ENCODE results near the gene CEP57L1.

Gene CEP57L1

DNA sequence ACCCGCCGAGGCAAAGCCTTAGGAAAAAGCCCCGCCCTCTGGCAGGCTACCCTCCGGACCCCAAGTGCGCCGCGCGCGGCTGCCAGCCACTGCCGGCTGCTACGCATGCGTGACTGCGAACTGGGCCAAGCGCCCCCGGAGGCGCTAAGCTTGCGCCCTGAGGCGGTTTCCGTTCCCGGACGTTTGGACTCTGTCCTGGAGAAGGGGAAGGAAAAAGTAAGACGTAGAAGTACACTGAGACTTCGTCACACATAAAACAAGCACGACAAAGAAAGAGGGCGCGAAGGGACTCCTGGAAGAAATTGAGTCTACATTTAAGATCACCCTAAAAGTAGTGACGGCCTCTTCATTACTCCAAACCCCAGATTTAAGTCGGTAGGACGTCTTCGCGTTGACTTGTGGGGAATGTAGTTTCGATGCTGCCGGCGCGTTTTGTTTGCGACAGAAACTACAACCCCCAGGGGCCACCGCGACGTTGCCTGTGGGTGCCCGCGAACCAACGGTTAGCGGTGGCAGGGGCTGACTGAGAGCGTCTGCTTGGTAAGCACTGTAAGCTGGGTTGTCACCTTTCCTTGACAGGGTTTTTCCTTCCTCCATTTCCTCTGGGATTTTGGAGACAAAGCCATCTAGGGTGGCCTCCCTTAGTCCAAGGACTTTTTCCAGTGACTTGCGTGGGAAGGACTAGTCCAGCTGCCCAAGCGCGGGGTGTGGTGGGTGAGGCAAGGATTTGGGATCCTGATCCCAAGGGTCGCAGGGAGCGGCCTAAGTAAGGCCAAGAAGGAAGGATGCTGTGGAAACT is at the start of gene CEP57L1:
TSS of gene CEP57L1 (plus strand) at position 472 of the 799 bp plus-strand sequence. CDS start 49,715 bp downstream, outside the sequence.
- DNase-seq = peak; percentile 96

DNA sequence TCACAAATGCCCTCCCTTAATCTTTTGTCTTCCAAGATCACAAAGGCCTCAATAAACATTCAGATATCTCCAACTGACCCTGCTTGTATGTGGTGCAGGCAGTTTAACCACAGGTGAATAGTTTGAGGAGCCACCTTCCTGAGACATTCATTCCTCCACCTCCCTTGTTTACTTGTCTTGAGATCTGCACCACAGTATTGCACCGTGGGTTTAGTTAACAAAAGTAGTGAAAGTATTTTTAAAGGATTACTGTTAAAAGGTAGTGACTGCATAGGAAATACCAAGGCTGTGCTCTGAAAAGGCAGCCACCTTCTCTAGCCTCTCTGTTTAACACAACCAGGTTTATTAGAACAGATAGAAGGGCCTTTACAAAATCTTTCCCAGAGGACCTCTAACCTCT is 47.1 kb upstream of the CEP57L1 start:
- DNase-seq = no peak

DNA sequence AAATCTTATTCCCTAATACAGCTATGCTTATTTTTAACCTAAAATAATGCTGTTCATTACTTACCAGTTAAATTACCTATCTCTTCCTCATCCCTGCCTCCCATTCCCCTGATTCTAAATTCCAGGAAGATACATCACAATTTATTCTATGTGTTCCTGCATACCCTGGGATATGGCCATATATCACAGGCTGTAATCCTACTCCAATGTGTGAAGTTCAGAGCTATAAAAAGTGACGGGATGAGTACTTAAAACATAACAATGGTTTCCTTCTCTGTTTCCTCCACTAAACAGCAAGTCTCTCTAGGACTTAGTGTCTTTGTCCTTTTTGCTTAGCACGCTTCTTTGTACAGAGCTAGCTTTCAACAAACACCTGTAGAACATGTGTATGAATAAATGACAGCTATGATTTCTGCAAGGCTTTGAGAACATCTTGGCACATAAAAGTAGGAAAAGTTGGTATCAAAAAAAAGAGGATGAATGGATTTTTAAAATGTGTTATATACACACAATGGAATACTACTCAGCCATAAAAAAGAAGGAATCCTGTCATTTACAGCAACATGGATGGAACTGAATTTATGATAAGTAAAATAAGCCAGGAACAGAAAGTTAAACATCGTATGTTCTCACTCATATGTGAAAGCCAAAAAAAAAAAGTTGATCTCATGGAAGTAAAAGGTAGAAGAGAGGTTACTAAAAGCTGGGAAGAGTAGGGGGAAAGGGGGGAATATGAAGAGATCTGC is 46.5 kb upstream of the CEP57L1 start:
- no peak for DNase-seq

DNA sequence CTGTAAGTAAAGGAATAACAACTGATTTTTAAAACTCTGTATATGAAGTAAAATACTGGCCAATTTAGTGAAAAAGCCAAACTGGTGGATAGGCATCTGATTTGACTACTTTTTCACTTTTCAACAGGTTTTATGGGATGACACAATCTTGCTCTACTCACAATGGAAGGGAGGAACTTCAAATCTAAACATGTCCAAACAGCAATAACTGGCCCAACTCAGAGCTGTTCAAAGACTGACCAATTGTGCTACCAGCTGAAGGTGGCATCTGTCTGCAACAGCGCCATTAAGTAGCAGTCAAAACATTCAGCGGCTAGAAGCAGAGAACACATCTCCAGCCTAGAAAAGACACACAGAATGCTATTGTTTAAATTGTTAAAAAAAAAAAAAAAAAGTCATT is 45.3 kb upstream of the CEP57L1 start:
- no peak for DNase-seq

DNA sequence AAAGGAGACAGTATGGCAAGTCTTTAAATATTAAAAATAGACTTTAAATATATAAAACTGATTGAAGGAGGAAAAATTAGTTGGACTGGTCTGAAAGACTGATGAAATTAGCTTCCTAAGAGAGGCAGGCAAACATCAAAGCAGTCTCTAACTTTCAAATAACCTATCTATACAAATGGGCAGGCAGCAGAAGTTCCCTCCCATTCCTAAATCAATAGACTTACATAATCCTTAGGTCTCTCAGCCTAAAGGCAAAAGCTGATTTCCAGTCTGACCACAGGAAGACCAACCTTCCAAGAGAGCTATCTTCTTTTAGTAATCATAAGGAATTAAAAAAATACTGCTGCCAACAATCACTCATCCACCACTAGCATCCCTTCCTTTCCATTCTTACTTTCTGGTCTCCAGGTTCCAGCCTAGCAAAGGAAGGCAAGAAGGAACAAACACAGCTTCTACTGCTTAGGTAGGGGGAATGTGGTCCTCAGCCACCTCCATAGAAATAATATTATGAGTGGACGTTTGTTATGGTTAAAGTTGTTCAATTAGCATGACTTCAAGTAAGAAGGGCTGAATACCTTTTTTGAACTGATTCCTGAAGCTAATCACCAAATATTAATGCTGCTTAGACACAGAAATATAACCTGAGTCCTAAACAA is 44.7 kb upstream of the CEP57L1 start:
- DNase-seq = no peak

DNA sequence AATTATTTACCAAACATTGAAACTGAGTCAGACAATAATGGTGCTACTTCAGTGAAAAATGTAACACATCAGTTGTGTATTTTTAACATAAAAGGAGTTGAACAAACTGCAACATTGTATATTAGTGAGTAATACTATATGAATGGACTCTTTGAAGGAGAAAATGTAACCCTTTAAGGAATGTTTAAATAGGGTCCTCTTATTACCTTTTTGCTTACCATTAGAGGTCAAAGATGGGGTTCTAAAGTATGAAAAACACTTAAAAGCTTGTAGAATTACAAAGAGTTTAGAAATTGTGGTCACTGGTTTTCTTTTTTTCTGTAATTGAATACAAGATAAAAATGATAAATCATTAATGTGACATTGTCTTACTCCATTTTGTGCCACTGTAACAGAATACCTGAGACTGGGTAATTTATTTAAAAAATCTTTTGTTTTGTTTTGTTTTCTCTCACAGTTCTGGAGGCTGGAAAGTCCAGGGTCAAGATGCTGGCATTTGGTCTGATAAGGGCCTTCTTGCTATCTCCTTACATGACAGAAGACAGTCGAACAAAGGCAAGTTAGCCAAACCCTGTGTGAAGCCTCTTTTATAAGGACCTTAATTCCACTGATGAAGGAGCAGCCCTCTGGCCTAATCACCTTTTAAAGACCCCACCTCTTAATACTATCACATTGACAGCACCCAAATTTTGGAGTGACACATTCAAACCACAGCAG is 43.8 kb upstream of the CEP57L1 start:
- DNase-seq = no peak

DNA sequence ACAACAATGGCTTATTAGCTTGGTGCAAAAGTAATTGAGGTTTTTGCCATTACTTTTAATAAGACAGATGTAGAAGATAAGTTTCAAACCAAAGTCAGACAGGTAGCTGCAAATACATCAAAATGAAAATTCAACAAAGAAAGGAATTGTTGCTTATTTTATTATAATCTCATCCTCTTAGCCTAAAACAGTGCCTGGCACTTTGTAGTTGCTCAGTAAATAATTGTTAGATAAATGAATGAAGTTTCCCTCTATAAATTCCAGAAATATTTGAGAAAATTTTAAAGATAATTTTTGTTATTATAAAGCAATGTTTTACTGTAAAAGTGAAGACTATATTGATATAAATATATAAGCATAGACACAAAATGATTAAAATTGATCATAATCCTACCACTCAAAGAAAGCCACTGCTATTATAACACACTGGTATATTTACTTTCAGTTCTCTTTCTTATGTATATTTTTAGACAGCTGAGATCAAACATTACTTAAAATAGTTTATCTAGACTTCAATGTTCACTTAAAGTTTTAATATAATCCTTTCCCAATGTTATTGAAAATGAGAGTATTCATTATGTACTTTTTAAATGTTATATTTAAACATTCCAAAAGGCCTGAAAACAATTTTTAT is 43.2 kb upstream of the CEP57L1 start:
- no peak for DNase-seq

DNA sequence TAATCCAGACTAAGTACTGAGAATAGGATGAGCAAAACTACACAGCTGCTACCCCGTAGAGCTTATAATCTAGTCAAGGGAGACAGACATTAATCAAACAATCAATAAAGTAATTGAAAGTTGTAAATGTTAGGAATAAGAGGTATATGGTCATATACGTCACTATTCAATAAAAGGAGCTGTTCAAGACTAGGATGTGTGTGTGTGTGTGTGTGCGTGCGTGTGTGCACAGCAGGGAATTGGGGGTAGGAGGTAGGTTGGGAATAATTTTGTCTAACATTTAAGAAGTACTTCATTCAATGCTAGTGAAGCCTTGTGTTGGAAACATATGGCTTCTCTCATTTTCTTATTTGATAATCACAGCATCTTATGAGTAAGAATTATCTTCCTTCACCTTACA is 42.5 kb upstream of the CEP57L1 start:
- no peak for DNase-seq

DNA sequence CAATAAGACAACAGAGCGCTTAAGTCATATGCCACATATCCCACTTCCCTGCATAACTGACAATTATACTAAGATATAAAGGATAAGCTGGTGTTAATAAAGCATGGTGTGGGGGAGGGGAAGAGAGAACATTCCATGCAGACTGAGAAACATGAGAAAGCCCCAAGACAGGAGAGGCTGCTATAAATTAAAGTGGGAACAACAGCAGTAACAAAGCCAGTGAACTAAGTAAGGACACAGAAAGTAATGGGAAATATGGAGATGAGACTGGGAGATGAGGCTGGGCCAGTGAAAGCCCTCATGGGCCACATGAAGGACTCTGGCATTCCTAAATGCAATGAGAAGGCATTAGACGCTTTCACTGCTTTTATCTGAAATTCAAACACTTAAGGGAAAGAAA is 42.0 kb upstream of the CEP57L1 start:
- DNase-seq = no peak

DNA sequence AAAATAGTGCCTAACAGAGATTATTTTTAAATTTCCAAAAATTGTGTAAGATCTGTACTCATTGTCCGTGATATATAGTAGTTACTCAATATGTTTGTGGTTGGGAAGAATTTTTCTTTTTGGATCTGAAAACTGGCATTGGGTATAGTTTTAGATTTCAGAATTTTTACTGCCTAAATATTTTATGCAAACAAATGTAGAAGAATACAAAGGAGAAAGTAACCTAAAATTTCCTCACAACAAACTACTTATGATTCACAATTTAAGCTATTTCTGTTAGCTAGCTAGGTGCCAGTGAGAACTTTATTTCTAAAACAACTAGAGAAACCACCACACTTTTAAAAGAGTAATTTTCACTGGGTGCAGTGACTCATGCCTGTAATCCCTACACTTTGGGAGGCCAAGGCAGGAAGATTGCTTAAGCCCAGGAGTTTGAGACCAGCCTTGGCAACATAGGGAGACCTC is 39.5 kb upstream of the CEP57L1 start:
- DNase-seq = no peak

DNA sequence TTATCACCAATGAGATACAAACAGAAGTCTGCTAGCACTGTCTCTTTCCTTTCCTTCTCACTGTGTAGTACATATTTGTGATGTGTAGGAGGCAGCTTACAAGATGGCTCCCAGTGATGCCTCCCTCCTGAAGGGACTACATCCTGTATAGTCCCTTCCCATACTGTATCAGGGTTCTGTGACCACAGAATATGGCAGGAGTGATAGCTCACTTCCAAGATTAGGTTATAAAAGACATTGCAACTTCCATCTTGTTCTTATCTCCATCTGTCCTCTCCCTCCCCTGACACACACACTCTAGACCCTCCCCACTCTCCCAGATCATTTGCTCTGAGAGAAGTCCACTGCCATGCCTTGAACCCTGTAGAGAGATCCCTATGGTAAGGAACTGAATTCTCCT is 38.6 kb upstream of the CEP57L1 start:
- DNase-seq = no peak

DNA sequence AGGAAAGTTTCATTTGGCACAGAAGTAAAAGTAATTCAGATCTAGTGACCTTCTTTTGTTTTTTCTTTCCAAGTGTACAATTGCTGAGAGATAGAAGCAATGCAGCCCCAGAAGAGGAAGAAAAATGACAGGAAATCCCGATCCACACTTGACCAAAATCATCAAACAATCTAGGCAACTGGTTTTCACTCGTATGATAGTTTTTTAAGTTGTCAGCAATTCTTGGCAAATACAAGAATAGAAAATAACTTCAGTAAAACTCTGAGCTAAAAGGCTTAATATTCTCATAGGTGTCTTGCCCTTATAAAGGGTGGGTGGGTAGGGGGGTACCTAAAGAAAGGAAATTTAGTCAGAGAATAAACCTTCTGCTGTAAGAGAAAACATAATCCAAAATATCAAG is 36.7 kb upstream of the CEP57L1 start:
- DNase-seq = no peak

DNA sequence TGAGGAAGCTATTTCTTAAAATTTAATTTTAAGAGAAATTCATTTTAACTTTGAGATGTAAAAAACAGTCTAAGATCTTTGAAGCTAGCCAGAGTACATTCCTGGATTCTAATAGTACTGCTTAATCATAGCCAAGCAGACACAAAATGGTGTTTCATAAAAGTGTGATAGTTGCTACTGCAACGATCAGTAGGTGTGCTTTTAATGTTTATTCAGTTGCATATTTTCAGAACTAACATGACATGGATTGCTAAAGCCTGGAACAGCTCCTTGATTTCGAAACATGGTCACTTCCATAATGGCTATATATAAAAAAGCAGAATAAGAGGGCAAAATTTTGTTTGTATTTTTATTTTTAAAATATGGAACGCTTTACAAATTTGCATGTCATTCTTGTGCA is 36.2 kb upstream of the CEP57L1 start:
- no peak for DNase-seq

DNA sequence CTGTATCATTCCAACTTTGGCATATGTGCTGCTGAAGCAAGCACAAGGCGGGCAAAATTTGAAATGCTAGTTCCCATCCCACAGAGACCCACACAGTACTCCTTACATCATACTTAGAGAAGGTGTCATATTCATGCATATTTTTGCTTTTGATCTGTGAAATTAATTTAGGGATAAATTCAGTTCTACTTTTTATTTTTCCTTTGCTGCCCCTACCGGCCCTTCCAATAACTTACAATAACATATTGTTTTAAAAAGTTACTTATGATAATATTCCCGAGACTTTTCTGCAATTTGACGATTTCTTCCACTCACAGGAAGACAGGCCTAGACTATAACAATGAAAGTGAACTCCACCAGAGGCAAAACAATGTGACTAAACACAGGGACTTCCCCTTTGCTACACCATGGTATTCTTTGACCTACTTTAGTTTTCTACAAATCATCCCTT is 35.7 kb upstream of the CEP57L1 start:
- DNase-seq = no peak

DNA sequence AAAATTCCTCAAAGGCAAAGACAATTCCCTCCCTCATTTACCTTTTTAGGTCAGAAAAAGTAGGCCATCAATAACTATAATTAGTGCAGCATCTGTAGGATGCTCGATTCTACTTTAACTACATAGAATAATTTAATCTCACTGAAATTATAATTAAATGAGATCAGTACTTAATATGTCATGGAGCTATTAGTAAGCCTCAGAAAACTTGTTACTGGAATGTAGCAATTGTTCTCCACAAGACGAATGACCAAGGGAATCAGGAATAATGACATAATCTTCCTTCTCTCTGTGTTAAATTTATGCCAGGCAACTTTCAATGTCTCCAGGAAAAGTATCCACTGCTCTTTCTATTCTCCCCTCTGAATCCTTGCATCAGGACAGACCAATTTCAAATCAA is 34.7 kb upstream of the CEP57L1 start:
- no peak for DNase-seq

DNA sequence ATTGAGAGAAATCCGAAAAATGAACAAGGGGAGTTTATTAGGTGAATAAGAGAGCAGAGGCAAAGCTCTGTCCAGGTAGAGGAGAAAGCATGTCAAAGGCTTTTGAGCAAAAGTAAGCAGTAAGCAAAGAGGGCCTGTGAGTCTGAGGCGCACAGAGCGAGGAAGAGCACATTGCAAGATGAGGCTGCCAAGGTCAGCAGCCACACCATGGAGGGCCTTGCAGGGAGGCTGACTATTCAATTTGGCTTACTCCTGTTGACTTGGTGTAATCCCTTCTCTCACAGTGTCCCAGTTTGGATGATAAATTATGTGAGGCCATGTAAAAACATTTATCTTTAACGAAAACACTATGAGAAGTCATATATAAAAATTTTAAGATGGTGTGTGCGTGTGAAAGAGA is 33.1 kb upstream of the CEP57L1 start:
- no peak for DNase-seq

DNA sequence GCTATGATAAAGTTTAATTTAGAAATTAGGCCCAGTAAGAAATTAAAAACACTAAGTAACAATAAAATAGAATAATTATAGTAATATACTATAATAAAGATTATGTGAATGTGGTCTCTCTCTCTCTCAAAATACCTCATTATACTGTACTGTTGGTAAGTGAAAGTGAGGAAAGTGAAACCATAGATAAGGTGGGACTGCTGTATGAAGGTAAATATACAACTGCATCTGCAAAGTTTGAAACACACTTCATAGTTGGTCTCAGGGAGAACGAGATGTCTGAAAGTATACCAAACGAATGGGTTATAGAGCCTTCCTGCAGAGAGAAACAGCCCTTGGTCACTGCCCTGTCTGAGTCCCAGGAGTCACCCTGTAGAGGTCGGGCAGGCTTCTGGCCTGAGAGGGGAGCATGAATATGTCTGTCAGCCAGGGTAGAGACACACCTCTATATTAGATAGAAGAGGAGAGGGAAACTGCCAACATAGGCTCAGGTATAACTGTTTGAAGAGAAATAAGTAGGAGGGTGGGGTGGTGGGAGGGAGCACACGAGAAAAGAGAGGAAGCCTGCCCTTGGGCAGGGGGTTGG is 32.4 kb upstream of the CEP57L1 start:
- DNase-seq = no peak

DNA sequence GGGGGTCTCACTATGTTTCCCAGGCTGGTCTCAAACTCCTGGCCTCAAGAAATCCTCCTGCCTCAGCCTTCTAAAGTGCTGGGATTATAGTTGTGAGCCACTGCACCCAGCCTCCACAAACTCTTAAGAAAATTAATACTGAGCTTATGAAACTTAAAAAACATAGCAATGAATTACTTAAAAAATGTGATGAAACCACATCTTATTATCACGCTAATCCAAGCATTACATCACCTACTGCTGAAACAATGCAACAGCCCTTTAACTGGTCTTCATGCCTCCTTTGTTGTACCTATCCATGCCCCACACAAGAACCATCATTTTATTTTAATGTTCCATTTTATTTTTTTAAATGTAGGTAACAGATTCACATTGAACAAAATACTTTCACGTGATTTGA is 25.6 kb upstream of the CEP57L1 start:
- DNase-seq = no peak

DNA sequence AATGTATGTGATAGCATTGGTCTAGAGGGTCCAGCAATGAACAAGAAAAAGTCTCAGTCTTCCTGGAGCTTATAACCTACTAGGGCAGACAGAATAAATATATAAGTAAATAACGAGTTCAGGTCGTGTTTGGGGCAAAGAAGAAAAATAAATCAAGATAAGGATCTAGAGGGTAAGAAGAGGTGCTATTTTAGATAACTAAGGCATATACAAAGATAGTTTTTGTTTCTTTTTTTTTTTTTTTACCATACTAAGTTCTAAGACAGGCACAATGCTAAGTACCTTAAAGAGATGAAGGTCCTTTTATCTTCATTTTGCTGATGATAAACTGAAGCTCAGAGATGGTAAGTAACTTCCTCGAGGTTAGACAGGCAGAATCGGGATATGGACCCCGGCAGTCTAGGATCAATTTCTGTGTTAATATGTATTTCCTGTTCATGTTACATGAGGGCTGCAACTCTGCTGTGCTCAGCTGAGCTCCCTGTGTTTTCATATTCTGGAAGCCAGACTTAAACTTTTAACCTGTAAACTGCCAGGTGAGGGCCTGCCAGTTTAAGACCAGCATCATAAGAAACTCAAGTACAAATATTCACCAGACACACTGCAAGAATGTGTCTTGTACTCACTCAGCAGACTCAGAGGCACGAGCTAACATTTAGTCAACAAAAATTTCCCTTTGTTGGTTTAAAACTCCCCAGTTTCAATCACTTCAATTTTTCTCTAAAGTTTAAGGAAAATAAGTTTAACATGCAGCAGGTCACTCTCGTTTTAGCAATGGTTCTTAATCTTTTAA is 24.0 kb upstream of the CEP57L1 start:
- DNase-seq = no peak

DNA sequence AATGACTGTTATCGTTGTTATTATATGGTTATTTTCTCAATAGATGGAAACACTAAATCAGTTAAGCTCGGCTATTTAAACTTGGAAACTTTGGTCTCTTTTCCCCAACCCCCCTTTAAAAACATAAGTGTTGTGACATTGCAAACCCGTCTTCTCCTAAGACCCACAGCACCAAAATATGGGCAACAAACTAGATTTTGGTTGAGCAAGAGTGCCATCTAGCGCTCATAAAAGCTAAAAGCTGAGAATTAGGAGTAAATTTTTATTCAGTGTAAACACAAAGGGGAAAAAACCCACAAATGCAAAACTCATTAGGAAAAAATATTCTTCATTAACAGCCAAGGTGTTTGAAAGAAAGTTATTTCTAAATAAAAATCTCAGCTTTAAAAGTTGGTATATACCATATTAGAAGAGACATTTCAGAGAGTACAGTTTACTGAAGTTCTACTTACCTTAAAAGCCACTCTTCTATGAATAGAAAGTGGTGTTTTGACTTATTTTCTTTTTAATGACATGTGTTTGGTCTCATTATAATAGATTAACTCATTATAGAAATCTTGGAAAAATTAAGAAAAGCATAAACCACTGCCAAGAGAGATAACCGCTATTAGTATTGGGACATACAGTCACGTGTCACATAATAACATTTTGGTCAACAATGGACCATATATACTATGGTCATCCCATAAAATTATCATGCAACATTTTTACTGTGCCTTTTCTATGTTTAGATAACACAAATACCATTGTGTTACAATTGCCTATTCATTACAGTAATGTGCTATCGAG is 21.8 kb upstream of the CEP57L1 start:
- DNase-seq = peak; percentile 61

DNA sequence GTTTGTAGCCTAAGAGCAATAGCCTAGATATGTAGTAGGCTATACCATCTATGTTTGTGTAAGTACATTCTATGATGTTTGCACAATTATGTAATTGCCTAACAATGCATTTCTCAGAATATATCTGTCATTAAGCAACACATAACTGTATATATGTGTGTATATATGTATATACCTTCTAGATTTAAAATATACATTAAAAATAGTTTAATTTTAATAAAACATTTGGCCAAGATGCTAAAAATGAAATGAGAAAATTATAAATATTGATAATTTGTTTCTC is 21.2 kb upstream of the CEP57L1 start:
- no peak for DNase-seq

Measured in NCI-H146 (cell line).